Stimulated activated CD4-positive, alpha-beta T cell treated with anti-CD3 and anti-CD28 coated beads, Interleukin-15, amount 100 ng/mL, for 48 hours (primary cell): Measurements from ENCODE around the gene DTNBP1.

Experiments used
- DNase-seq, 2 donors: peaks; one replicate each; pipeline ENCODE4 v3.0.0-alpha.2; 2020; ENCODE audit warnings: low read depth in 2 of 2

The DTNBP1 gene

GRCh38 chr6:15515226-15515625 lies 147.6 kb downstream of the DTNBP1 start:
- DNase-seq = no peak

GRCh38 chr6:15513801-15514711 lies 148.8 kb downstream of the DTNBP1 start:
- no peak for DNase-seq

- DNase-seq = no peak
Observed at GRCh38 chr6:15513131-15513771, 149.6 kb downstream of the DTNBP1 start.

- no peak for DNase-seq
Observed at GRCh38 chr6:15512721-15513120, 150.1 kb downstream of the DTNBP1 start.

- no peak for DNase-seq
Observed at GRCh38 chr6:15512126-15512525, 150.7 kb downstream of the DTNBP1 start.

- DNase-seq = no peak
Observed at GRCh38 chr6:15511248-15512125, 151.3 kb downstream of the DTNBP1 start.

- DNase-seq = no peak
Observed at GRCh38 chr6:15510536-15511247, 152.1 kb downstream of the DTNBP1 start.

GRCh38 chr6:15510121-15510520 lies 152.7 kb downstream of the DTNBP1 start:
- no peak for DNase-seq

- no peak for DNase-seq
Observed at GRCh38 chr6:15509335-15509933, 153.4 kb downstream of the DTNBP1 start.

GRCh38 chr6:15508931-15509330 lies 153.9 kb downstream of the DTNBP1 start:
- DNase-seq = no peak

GRCh38 chr6:15508441-15508871 lies 154.4 kb downstream of the DTNBP1 start:
- no peak for DNase-seq

- no peak for DNase-seq
Observed at GRCh38 chr6:15507746-15508145, 155.1 kb downstream of the DTNBP1 start.

- DNase-seq = no peak
Observed at GRCh38 chr6:15507221-15507620, 155.6 kb downstream of the DTNBP1 start.

GRCh38 chr6:15506066-15506465 lies 156.8 kb downstream of the DTNBP1 start:
- DNase-seq = no peak

- DNase-seq = no peak
Observed at GRCh38 chr6:15505463-15505918, 157.3 kb downstream of the DTNBP1 start.

GRCh38 chr6:15504581-15505350 lies 158.1 kb downstream of the DTNBP1 start:
- DNase-seq = no peak

- DNase-seq = no peak
Observed at GRCh38 chr6:15504040-15504495, 158.8 kb downstream of the DTNBP1 start.

GRCh38 chr6:15503346-15503680 lies 159.5 kb downstream of the DTNBP1 start:
- DNase-seq = no peak

- DNase-seq = no peak
Observed at GRCh38 chr6:15502446-15503345, 160.1 kb downstream of the DTNBP1 start.
